DND-41 (cell line): Measurements from ENCODE around the gene PCARE.

Source experiments
- ATAC-seq: fragments of 200-7000 bp; cut with Tn5 transposase; 3 replicates; pipeline ENCODE4 v1.9.1; 2021; ENCODE audit warnings: low read depth; ENCODE audit not compliant: insufficient read depth
- DNase-seq: peaks from one replicate; pipeline ENCODE4 v3.0.0-alpha.2; 2020
- H2AFZ ChIP-seq: 2 replicates; pipeline ENCODE4 v1.6.0; 2012; ENCODE audit warnings: low read depth, low read length
- H3K27ac ChIP-seq: 2 replicates; pipeline ENCODE4 v1.5.1; 2012; ENCODE audit warnings: low read length, inconsistent platforms
- H3K27me3 ChIP-seq: fragments of 200-600 bp; sonication (generic); 2 replicates; pipeline ENCODE4 v1.6.0; 2012; ENCODE audit warnings: low read length, mild to moderate bottlenecking, inconsistent platforms; ENCODE audit not compliant: insufficient read depth, poor library complexity
- H3K36me3 ChIP-seq: 2 replicates; pipeline ENCODE4 v1.5.1; 2012; ENCODE audit warnings: low read length, inconsistent platforms; ENCODE audit not compliant: insufficient read depth
- H3K4me1 ChIP-seq: 2 replicates; pipeline ENCODE4 v1.5.1; 2012; ENCODE audit warnings: mild to moderate bottlenecking, low read length; ENCODE audit not compliant: insufficient read depth
- H3K4me2 ChIP-seq: 2 replicates; pipeline ENCODE4 v1.6.0; 2012; ENCODE audit warnings: mild to moderate bottlenecking, moderate library complexity, low read length, inconsistent platforms; ENCODE audit not compliant: insufficient read depth
- H3K4me3 ChIP-seq, 2 experiments: fragments of 200-600 bp in 1 of 2; shearing (Covaris generic) in 1 of 2; 2 replicates each; pipeline ENCODE4 v1.5.1; 2012 to 2016; ENCODE audit warnings: inconsistent platforms in 2 of 2, low read length in 2 of 2, mild to moderate bottlenecking in 2 of 2, low read depth in 1 of 2, moderate library complexity in 1 of 2
- H3K79me2 ChIP-seq: 2 replicates; pipeline ENCODE4 v1.6.0; 2012; ENCODE audit warnings: low read length, inconsistent platforms; ENCODE audit not compliant: insufficient read depth
- H3K9ac ChIP-seq: 2 replicates; pipeline ENCODE4 v1.6.0; 2012; ENCODE audit warnings: low read depth, mild to moderate bottlenecking, inconsistent platforms, low read length, moderate library complexity
- H3K9me3 ChIP-seq: 2 replicates; pipeline ENCODE4 v1.5.1; 2012; ENCODE audit warnings: low read length, moderate library complexity, mild to moderate bottlenecking, inconsistent platforms; ENCODE audit not compliant: insufficient read depth, severe bottlenecking
- H4K20me1 ChIP-seq: 2 replicates; pipeline ENCODE4 v1.6.0; 2012; ENCODE audit warnings: low read length; ENCODE audit not compliant: insufficient read depth
- EZH2 ChIP-seq: IDR thresholded peaks from 3 replicates; pipeline ENCODE4 v1.6.1; 2012; ENCODE audit warnings: borderline replicate concordance, low read depth, mild to moderate bottlenecking, moderate library complexity, low read length, inconsistent platforms; ENCODE audit not compliant: severe bottlenecking
- TF ChIP-seq, protein P1 (sequence below): IDR thresholded peaks from 2 replicates; pipeline ENCODE4 v1.5.1; 2012; ENCODE audit warnings: borderline replicate concordance, low read length, moderate library complexity, mild to moderate bottlenecking; ENCODE audit not compliant: poor library complexity, severe bottlenecking; ENCODE audit errors: extremely low read depth

The PCARE gene

DNA sequence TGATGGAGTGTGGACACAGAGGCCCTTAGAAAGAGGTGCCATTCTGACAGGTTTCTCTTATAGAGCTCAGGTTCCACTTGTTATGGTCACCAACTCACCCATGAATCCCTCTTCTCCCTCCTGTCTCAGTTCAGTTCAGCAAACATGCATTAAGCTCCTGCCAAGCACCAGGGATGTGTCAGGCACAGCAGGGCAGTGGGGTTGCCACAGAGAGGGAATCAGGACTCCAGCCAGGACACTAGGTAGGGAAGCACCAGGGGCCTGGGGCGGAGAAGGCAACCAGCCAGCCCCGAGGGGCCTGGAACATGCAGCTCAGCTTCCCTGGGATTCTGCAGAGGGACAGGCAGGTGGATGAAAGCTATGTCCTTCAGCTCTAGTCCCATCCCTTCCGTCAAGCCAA is 48.6 kb downstream of the PCARE start:
- Histone ChIP-seq H3K9me3 (no peaks in the 10 kb centered on the region), H3K4me3 (no peak overlapping the region), H3K4me2 (no peak overlapping the region), H3K36me3 (no peaks in the 10 kb centered on the region), H3K9ac (no peak overlapping the region), H3K79me2 (no peaks in the 10 kb centered on the region), H3K27ac (no peak overlapping the region), H4K20me1 (no peaks in the 10 kb centered on the region), H3K27me3 (no peaks in the 10 kb centered on the region), H3K4me1 (no peaks in the 10 kb centered on the region), H2AFZ (no peak overlapping the region)
- no peak for TF ChIP-seq EZH2
- TF ChIP-seq, protein P1, sequence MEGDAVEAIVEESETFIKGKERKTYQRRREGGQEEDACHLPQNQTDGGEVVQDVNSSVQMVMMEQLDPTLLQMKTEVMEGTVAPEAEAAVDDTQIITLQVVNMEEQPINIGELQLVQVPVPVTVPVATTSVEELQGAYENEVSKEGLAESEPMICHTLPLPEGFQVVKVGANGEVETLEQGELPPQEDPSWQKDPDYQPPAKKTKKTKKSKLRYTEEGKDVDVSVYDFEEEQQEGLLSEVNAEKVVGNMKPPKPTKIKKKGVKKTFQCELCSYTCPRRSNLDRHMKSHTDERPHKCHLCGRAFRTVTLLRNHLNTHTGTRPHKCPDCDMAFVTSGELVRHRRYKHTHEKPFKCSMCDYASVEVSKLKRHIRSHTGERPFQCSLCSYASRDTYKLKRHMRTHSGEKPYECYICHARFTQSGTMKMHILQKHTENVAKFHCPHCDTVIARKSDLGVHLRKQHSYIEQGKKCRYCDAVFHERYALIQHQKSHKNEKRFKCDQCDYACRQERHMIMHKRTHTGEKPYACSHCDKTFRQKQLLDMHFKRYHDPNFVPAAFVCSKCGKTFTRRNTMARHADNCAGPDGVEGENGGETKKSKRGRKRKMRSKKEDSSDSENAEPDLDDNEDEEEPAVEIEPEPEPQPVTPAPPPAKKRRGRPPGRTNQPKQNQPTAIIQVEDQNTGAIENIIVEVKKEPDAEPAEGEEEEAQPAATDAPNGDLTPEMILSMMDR = no peak
- DNase-seq (no peak), ATAC-seq (no peak)

DNA sequence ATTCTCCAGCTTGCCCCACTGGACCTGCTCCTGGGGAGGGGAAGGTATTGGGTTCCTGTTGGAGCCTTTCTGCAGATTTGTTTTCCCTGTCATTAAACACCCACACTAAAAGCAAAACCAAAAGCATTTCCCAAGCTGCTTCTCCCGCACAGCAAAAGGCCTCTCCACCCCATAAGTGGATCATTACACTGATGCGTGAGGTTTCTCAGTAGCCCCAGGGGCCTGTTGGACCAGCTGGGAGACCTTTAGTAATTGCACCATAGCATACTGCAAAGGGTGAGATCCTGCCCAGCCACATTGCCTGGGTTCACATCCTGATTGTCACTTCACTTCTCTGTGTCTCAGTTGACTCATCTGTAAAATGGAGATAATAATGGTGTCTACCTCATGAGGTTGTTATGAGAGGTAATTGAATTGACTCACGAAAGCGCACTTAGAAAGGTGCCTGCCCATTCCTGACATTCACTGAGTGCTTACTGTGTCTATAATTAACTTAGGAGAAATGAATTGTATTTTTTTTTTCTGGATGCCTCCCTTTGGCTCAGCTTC is 49.4 kb downstream of the PCARE start:
- DNase-seq (no peak), ATAC-seq (no peak)
- Histone ChIP-seq H4K20me1 (no peaks in the 10 kb centered on the region), H3K4me2 (no peak overlapping the region), H3K27ac (no peak overlapping the region), H3K4me3 (no peak overlapping the region), H3K9me3 (no peaks in the 10 kb centered on the region), H3K27me3 (peaks cover 2% of the 10 kb centered on the region), H3K36me3 (no peaks in the 10 kb centered on the region), H3K9ac (no peak overlapping the region), H3K79me2 (no peaks in the 10 kb centered on the region), H3K4me1 (no peaks in the 10 kb centered on the region), H2AFZ (no peak overlapping the region)
- no peak for TF ChIP-seq EZH2
- TF ChIP-seq, protein P1 = no peak

DNA sequence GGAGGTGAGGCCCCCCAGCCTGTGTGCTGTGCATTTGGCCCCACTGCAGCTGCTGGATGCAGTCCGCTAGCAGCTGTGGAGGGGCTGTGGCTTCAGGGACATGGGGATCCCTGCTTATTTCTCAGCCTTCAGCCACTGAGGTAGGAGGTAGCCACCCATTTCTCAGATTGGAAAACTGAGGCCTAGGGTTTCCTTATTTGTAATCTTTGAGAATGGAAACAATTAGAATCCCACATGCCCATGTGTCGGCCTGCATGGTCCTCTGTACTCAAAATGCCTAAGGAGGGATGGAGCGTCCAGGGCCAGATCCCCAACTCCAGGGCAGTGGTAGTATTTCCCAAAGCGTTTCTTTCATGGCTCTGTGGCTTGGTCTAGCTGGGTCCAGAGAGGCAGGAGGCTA is 51.1 kb downstream of the PCARE start:
- no peak for ATAC-seq
- Histone ChIP-seq H4K20me1 (no peaks in the 10 kb centered on the region), H3K4me3 (no peak overlapping the region), H3K36me3 (no peaks in the 10 kb centered on the region), H3K27me3 (peaks cover 2% of the 10 kb centered on the region), H3K9me3 (no peaks in the 10 kb centered on the region), H3K4me1 (no peaks in the 10 kb centered on the region), H3K9ac (no peak overlapping the region), H2AFZ (no peak overlapping the region), H3K27ac (no peak overlapping the region), H3K79me2 (no peaks in the 10 kb centered on the region), H3K4me2 (no peak overlapping the region)
- no peak for DNase-seq
- TF ChIP-seq, protein P1 = no peak
- TF ChIP-seq EZH2 = no peak

DNA sequence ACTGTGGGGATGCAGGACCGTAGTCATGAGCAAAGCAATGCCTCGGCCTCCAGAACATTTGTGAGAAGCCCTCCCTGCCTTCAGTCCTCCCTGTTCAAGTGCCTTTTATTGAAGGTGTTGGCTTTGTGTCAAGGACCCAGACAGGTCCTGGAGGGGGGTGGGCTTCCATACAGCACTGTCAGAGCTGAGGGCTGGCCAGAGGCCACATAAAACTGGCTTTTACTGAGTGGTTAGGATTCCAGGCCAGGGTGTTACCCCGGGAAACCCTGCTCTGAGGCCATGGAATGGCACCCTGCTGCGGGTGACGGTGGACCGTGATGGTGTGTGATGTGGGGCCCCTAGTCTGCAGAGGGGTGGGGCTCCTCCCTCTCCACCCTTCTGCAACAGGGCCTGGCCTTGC is 51.6 kb downstream of the PCARE start:
- Histone ChIP-seq H3K36me3 (no peaks in the 10 kb centered on the region), H3K4me1 (no peaks in the 10 kb centered on the region), H3K27me3 (peaks cover 2% of the 10 kb centered on the region), H3K27ac (no peak overlapping the region), H3K79me2 (no peaks in the 10 kb centered on the region), H4K20me1 (no peaks in the 10 kb centered on the region), H3K9me3 (no peaks in the 10 kb centered on the region), H3K9ac (no peak overlapping the region), H3K4me2 (no peak overlapping the region), H2AFZ (no peak overlapping the region), H3K4me3 (no peak overlapping the region)
- ATAC-seq (no peak), DNase-seq (no peak)
- TF ChIP-seq, protein P1 = no peak
- no peak for TF ChIP-seq EZH2
